Measurements from ENCODE around the gene PATE3.

PATE3 gene

DNA sequence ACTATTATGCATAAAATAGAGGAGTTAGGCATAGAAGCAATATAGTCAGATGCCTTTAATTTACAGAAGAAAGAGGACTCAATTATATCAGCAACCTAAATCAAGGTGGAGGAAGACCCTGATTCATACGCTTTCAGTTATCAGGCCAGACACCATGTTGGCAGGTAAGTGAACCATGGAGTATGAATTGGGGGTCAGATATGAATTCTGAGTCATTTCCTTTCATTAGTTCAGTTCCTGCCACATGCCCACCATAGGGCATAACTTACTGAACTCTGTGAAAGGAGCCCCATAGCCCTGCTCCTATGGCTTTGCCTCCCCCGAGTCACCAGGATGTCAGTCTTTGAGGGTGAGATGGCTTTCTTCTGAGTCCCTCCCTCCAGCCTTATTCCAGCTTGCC lies 24.4 kb upstream of the PATE3 start:
- TF ChIP-seq, protein P1, sequence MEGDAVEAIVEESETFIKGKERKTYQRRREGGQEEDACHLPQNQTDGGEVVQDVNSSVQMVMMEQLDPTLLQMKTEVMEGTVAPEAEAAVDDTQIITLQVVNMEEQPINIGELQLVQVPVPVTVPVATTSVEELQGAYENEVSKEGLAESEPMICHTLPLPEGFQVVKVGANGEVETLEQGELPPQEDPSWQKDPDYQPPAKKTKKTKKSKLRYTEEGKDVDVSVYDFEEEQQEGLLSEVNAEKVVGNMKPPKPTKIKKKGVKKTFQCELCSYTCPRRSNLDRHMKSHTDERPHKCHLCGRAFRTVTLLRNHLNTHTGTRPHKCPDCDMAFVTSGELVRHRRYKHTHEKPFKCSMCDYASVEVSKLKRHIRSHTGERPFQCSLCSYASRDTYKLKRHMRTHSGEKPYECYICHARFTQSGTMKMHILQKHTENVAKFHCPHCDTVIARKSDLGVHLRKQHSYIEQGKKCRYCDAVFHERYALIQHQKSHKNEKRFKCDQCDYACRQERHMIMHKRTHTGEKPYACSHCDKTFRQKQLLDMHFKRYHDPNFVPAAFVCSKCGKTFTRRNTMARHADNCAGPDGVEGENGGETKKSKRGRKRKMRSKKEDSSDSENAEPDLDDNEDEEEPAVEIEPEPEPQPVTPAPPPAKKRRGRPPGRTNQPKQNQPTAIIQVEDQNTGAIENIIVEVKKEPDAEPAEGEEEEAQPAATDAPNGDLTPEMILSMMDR (conservative IDR thresholded peaks at IDR 0.05): no peak
- no peak overlapping the region for H3K27ac ChIP-seq

- TF ChIP-seq, protein P1 (conservative IDR thresholded peaks at IDR 0.05): no peak
- H3K27ac ChIP-seq: no peak overlapping the region
Measured at GRCh38 chr11:125766251-125766650, 21.7 kb upstream of the PATE3 start.

GRCh38 chr11:125768336-125769046 lies 19.4 kb upstream of the PATE3 start:
- TF ChIP-seq, protein P1 (conservative IDR thresholded peaks at IDR 0.05): no peak
- no peak overlapping the region for H3K27ac ChIP-seq

DNA sequence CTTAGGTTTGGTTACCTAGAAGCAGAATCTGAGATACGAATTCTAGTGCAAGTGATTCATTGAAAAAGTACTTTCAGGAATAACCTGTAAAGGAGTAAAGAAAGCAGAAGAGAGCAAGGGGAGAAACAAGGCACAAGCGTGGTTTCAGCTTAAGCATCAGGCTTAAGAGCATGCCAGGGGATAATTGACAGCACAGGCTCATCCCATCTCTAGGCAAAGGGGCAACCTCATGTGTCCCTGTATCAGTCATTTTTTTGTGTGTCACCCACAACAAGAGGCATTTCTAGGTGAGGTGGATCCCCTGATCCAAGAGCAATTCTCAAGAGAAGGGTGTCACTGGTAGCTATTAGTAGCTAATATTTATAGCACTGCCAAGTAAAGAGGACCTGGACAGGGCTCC lies 17.3 kb upstream of the PATE3 start:
- H3K27ac ChIP-seq: no peak overlapping the region
- TF ChIP-seq, protein P1 (conservative IDR thresholded peaks at IDR 0.05): no peak

DNA sequence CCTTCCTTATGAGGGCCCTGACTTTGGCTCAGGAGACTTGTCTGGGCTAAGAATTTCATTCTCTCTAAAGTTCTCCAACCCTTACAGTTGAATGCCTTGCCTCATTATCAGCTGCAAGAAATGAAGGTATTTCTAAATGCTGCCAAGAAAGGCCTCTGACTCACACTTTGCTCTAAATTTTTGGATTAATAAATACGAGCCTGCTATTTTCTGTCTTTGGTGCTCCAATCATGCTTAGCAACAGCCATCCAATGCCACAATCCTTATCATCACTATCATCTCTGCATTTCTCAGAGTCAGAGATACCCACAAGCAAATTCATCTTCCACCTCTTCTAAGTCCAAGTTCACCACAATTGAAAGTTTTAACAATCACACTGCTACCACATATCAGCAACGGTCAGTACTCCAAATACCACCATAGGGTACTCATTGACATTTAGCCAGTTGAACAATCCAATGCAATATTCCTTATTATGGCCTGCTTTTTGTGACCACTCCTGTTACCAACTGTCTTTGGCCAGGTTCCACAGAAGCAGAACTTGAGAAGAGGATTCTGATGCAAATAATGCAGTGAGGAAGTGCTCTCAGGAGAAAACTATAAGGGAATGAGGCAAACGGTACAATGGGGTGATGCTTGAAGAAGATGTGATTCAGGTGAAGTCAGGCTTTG lies 15.0 kb upstream of the PATE3 start:
- H3K27ac ChIP-seq: no peak overlapping the region
- TF ChIP-seq, protein P1 (conservative IDR thresholded peaks at IDR 0.05): no peak

- TF ChIP-seq, protein P1 (conservative IDR thresholded peaks at IDR 0.05): no peak
- no peak overlapping the region for H3K27ac ChIP-seq
Measured at GRCh38 chr11:125773516-125773915, 14.4 kb upstream of the PATE3 start.

DNA sequence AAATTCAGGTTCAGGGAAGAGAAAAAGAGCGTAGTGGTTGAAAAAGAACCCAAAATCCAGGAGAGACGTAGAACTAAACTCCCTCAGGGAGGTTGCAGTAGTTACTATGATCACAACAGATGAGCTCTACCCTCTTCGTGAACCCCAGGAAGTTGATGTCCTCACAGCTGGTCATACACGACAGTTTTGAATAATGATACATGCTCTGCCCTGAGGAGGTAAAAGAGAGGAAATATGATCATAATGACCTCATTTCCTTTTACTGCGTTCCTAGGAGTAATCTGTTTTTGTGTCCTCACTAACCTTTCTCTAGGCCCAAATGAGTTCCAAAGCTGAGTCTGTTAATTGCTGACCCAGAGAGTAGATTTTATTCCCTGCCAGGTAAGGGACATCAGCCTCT lies 10.6 kb upstream of the PATE3 start:
- TF ChIP-seq, protein P1 (conservative IDR thresholded peaks at IDR 0.05): no peak

More for the DNA sequence above, 10.6 kb upstream of the PATE3 start:
- H3K27ac ChIP-seq: no peak overlapping the region

Data from VCaP (cell line).